Right lobe of liver (tissue), 6 donors: ENCODE data around the gene ASB13. TPM values are rescaled to one million over a fixed set of nuclear protein-coding genes. Genes with fewer than 3 reads are reported as not detected.

Source experiments
- ATAC-seq, 4 donors: fragments of 200-7000 bp; cut with Tn5 transposase; one replicate each; pipeline ENCODE4 v1.9.1; 2020; ENCODE audit warnings: mild to moderate bottlenecking in 4 of 4, moderate library complexity in 4 of 4
- DNase-seq, 3 donors: peaks; one replicate each; pipeline ENCODE4 v3.0.0-alpha.2; 2020
- H3K27ac ChIP-seq, 3 donors: fragments of 200-600 bp; one replicate each; pipeline ENCODE4 v1.8.0; 2022
- H3K27me3 ChIP-seq, 2 donors: fragments of 200-600 bp; one replicate each; pipeline ENCODE4 v1.8.0; 2022
- H3K36me3 ChIP-seq, 4 donors: fragments of 200-600 bp; sonication (generic) in 1 of 4; one replicate each; pipeline versions ENCODE4 v1.5.1 to v1.8.0; 2017 to 2022; ENCODE audit warnings: control low read depth in 1 of 4
- H3K4me1 ChIP-seq, 4 donors: fragments of 200-600 bp; sonication (generic) in 1 of 4; one replicate each; pipeline versions ENCODE4 v1.5.1 to v1.8.0; 2017 to 2022; ENCODE audit warnings: control low read depth in 1 of 4
- H3K4me3 ChIP-seq, 3 donors: fragments of 200-600 bp; one replicate each; pipeline ENCODE4 v1.8.0; 2022
- H3K9me3 ChIP-seq, 4 donors: fragments of 200-600 bp; sonication (generic) in 1 of 4; one replicate each; pipeline versions ENCODE4 v1.5.1 to v1.8.0; 2017 to 2022; ENCODE audit warnings: control low read depth in 1 of 4
- CTCF ChIP-seq, 4 donors: fragments of 200-600 bp in 3 of 4; fragments of 450-650 bp in 1 of 4; IDR thresholded peaks; one replicate each; pipeline versions ENCODE4 v1.5.1 to v1.8.0; 2016 to 2022; ENCODE audit warnings: antibody characterized with exemption in 4 of 4, mild to moderate bottlenecking in 2 of 4
- POLR2A ChIP-seq: fragments of 450-650 bp; IDR thresholded peaks from one replicate; pipeline ENCODE4 v1.6.1; 2017; ENCODE audit warnings: antibody characterized with exemption, mild to moderate bottlenecking
- WGBS: methylation state at CpG from one replicate; pipeline ENCODE4 v1.1.6; 2018; ENCODE audit warnings: low coverage, low lambda C conversion rate; ENCODE audit not compliant: insufficient coverage; ENCODE audit errors: missing lambda C conversion rate; 5-methylcytosine and 5-hydroxymethylcytosine counted together
- intact Hi-C, 2 donors: fragments of 100-400 bp; cut with DNase I; formaldehyde crosslinking; loops; one replicate each; pipeline versions ENCODE4 v1.11.2 to v1.14.1; 2022
- total RNA-seq, 6 experiments: library from RNA; depleted of rRNA in 2 of 6; stranded (reverse); fragments of >200 nt in 2 of 6; fragmentation: NEBNext Ultra II Directional in 3 of 6; extraction: Animal tissue kit (Norgen Biotek cat#: 25700) in 3 of 6; gene quantifications; one replicate each; pipeline versions ENCODE4 v1.1.0 to v1.2.4, GENCODE V29; 2016 to 2023
- donor health status: DM: no; HTN: yes; CAD: no.
- donor health status: DM: no; HTN: no; CAD: no.
- donor health status: DM: no; HTN: no; CAD: no.
- donor health status: DM: no; HTN: yes; CAD: no.
- donor health status: DM: no; HTN: yes; CAD: no.

The ASB13 gene
- total RNA-seq, 6 experiments from 2014 or later: 19.7 to 117 (median 64.7) TPM

- Histone ChIP-seq H3K4me3 (no peak overlapping the region), H3K36me3 (no peaks in the 10 kb centered on the region), H3K4me1 (no peaks in the 10 kb centered on the region), H3K27me3 (no peaks in the 10 kb centered on the region), H3K27ac (no peak overlapping the region), H3K9me3 (no peaks in the 10 kb centered on the region)
- intact Hi-C loops: no loop called here
- TF ChIP-seq POLR2A (no peak), CTCF (IDR thresholded peaks at IDR 0.05) (no peak)
- whole genome bisulfite sequencing: 70% methylated on average over 2 of the region's 2 CpGs
- ATAC-seq (no peak), DNase-seq (no peak)
Observed at GRCh38 chr10:5679606-5680005, 13.2 kb upstream of the ASB13 start.

- H3K36me3 ChIP-seq: no peaks in the 10 kb centered on the region
- H3K4me3 ChIP-seq: no peak overlapping the region
- TF ChIP-seq CTCF (IDR thresholded peaks at IDR 0.05) (no peak), POLR2A (no peak)
- intact Hi-C loops: no loop called here
- ATAC-seq: no peak
- H3K27me3 ChIP-seq: no peaks in the 10 kb centered on the region
- WGBS: 77% methylated on average over 3 of the region's 3 CpGs
- H3K27ac ChIP-seq: no peak overlapping the region
- H3K4me1 ChIP-seq: no peaks in the 10 kb centered on the region
- no peak for DNase-seq
- no peaks in the 10 kb centered on the region for H3K9me3 ChIP-seq
Observed at GRCh38 chr10:5679037-5679435, 12.6 kb upstream of the ASB13 start.

GRCh38 chr10:5678397-5679036 lies 12.1 kb upstream of the ASB13 start:
- H3K27ac ChIP-seq: no peak overlapping the region
- no peaks in the 10 kb centered on the region for H3K9me3 ChIP-seq
- intact Hi-C loops: no loop called here
- no peak for ATAC-seq
- no peaks in the 10 kb centered on the region for H3K27me3 ChIP-seq
- whole genome bisulfite sequencing: 70% methylated on average over 8 of the region's 9 CpGs
- DNase-seq: no peak
- no peaks in the 10 kb centered on the region for H3K4me1 ChIP-seq
- no peak for TF ChIP-seq POLR2A
- TF ChIP-seq CTCF (IDR thresholded peaks at IDR 0.05): no peak
- no peak overlapping the region for H3K4me3 ChIP-seq
- no peaks in the 10 kb centered on the region for H3K36me3 ChIP-seq

- no peak for TF ChIP-seq CTCF (IDR thresholded peaks at IDR 0.05)
- no peak for TF ChIP-seq POLR2A
- Histone ChIP-seq H3K27ac (no peak overlapping the region), H3K27me3 (no peaks in the 10 kb centered on the region), H3K9me3 (no peaks in the 10 kb centered on the region), H3K36me3 (no peaks in the 10 kb centered on the region), H3K4me1 (peaks cover 0 to 14% (median 6%) of the 10 kb centered on the region in 4 donors), H3K4me3 (no peak overlapping the region)
- ATAC-seq (no peak), DNase-seq (no peak)
- intact Hi-C loops: no loop called here
- WGBS: 73% methylated on average over 7 of the region's 8 CpGs
Observed at GRCh38 chr10:5670662-5671375, 4.4 kb upstream of the ASB13 start.
